HCT116 (cell line): ENCODE data around the gene FGF1. TPM values are rescaled to one million over a fixed set of nuclear protein-coding genes. Genes with fewer than 3 reads are reported as not detected.
A peak's percentile ranks its signal among the peaks of the same experiment; 100 is the strongest.

Source experiments
- ATAC-seq: fragments of 200-7000 bp; cut with Tn5 transposase; 2 replicates; pipeline ENCODE4 v1.9.1; 2020; ENCODE audit warnings: mild to moderate bottlenecking, moderate library complexity
- BruUV-seq: library from RNA; stranded (reverse); fragments of 400-500 nt; replicated peaks from 2 replicates; lab custom pipeline; 2021; lab: Mats Ljungman, UMichigan
- CTCF ChIA-PET: fragments of 300-600 bp; sonication (Branson Sonifier 250); formaldehyde crosslinking; loops from one replicate; lab custom pipeline; 2021; ENCODE audit warnings: antibody characterized with exemption; lab: Charles Lee
- POLR2A ChIA-PET: fragments of 300-600, 350-600 bp; sonication (Branson Sonifier 250); formaldehyde crosslinking; loops from one replicate; lab custom pipeline; 2021; ENCODE audit warnings: antibody characterized with exemption; lab: Charles Lee
- RAD21 ChIA-PET, 2 experiments: fragments of 300-600 bp; sonication (Branson Sonifier 250); formaldehyde crosslinking; loops; one replicate each; lab custom pipeline; 2023; ENCODE audit warnings: low total read pairs in 2 of 2; ENCODE audit not compliant: uncharacterized antibody in 2 of 2, unreplicated experiment in 2 of 2, low non-redundant PET in 1 of 2; lab: Charles Lee
- DNase-seq: peaks from one replicate; pipeline ENCODE4 v3.0.0-alpha.2; 2010; ENCODE audit warnings: low read depth, low spot score
- H2AFZ ChIP-seq: fragments of 200-600 bp; shearing (Covaris generic), sonication (generic); 2 replicates; pipeline ENCODE4 v1.6.1; 2017; ENCODE audit warnings: low read depth, mixed run types, mixed read lengths, antibody characterized with exemption, low read length; ENCODE audit not compliant: poor library complexity, severe bottlenecking
- H3K27ac ChIP-seq: 2 replicates; pipeline ENCODE4 v1.5.1; 2012; ENCODE audit warnings: low read depth, low read length
- H3K27me3 ChIP-seq: fragments of 200-600 bp; sonication (generic); 2 replicates; pipeline ENCODE4 v1.6.1; 2016; ENCODE audit warnings: mixed run types, low read length, mixed read lengths; ENCODE audit not compliant: insufficient read depth
- H3K36me3 ChIP-seq, 2 experiments: fragments of 200-500 bp in 1 of 2; fragments of 200-600 bp in 1 of 2; sonication (Bioruptor generic) in 1 of 2; sonication (generic) in 1 of 2; 2 replicates each; pipeline versions ENCODE4 v1.5.1 to v1.6.1; 2014 to 2016; ENCODE audit warnings: low read length in 2 of 2, inconsistent platforms in 1 of 2, mixed read lengths in 1 of 2, mixed run types in 1 of 2; ENCODE audit not compliant: insufficient read depth in 2 of 2, control insufficient read depth in 1 of 2
- H3K4me1 ChIP-seq, 2 experiments: fragments of 200-600 bp in 1 of 2; sonication (generic) in 1 of 2; 2 replicates each; pipeline versions ENCODE4 v1.5.1 to v1.6.1; 2012 to 2017; ENCODE audit warnings: low read length in 2 of 2, inconsistent platforms in 1 of 2, mild to moderate bottlenecking in 1 of 2, mixed read lengths in 1 of 2, mixed run types in 1 of 2, moderate library complexity in 1 of 2; ENCODE audit not compliant: insufficient read depth in 2 of 2, control insufficient read depth in 1 of 2
- H3K4me2 ChIP-seq: fragments of 200-600 bp; sonication (generic); 2 replicates; pipeline ENCODE4 v1.6.1; 2017; ENCODE audit warnings: mixed run types, low read length, mixed read lengths
- H3K4me3 ChIP-seq, 2 experiments: fragments of 200-600 bp in 1 of 2; sonication (generic) in 1 of 2; replicated peaks in 1 of 2; 2 replicates each; pipeline ENCODE4 v1.5.1; 2011 to 2016; ENCODE audit warnings: low read length in 2 of 2, control low read depth in 1 of 2, low read depth in 1 of 2, mild to moderate bottlenecking in 1 of 2, mixed read lengths in 1 of 2, mixed run types in 1 of 2
- H3K79me2 ChIP-seq: fragments of 200-600 bp; sonication (generic); 2 replicates; pipeline ENCODE4 v1.6.1; 2017; ENCODE audit warnings: mild to moderate bottlenecking, mixed run types, low read length, moderate library complexity, mixed read lengths; ENCODE audit not compliant: insufficient read depth
- H3K9ac ChIP-seq: fragments of 200-600 bp; sonication (generic); 2 replicates; pipeline ENCODE4 v1.6.1; 2016; ENCODE audit warnings: low read length, mixed read lengths
- H3K9me2 ChIP-seq: fragments of 200-600 bp; sonication (generic), shearing (Covaris generic); 2 replicates; pipeline ENCODE4 v1.6.1; 2017; ENCODE audit warnings: mixed run types, mild to moderate bottlenecking, moderate library complexity; ENCODE audit not compliant: insufficient read depth
- H3K9me3 ChIP-seq, 2 experiments: fragments of 200-500 bp in 1 of 2; fragments of 200-600 bp in 1 of 2; sonication (Bioruptor generic) in 1 of 2; sonication (generic) in 1 of 2; 2 replicates each; pipeline ENCODE4 v1.6.1; 2014 to 2017; ENCODE audit warnings: low read length in 2 of 2, mixed read lengths in 2 of 2, inconsistent platforms in 1 of 2, low read depth in 1 of 2, mild to moderate bottlenecking in 1 of 2, mixed run types in 1 of 2, moderate library complexity in 1 of 2; ENCODE audit not compliant: control insufficient read depth in 1 of 2, insufficient read depth in 1 of 2
- H4K20me1 ChIP-seq: fragments of 200-600 bp; sonication (generic), shearing (Covaris generic); 2 replicates; pipeline ENCODE4 v1.6.1; 2017; ENCODE audit warnings: mixed run types, mild to moderate bottlenecking, moderate library complexity; ENCODE audit not compliant: insufficient read depth
- CBX3 ChIP-seq: IDR thresholded peaks from 2 replicates; pipeline ENCODE4 v1.6.1; 2012; ENCODE audit warnings: low read depth
- ELF1 ChIP-seq: IDR thresholded peaks from 2 replicates; pipeline ENCODE4 v1.6.1; 2012; ENCODE audit warnings: low read depth, borderline replicate concordance
- POLR2A ChIP-seq: IDR thresholded peaks from 2 replicates; pipeline ENCODE4 v1.7.0; 2011; ENCODE audit warnings: borderline replicate concordance; ENCODE audit not compliant: insufficient read depth, insufficient read length; ENCODE audit errors: extremely low read depth
- POLR2AphosphoS5 ChIP-seq: IDR thresholded peaks from 2 replicates; pipeline ENCODE4 v1.6.1; 2011; ENCODE audit warnings: mild to moderate bottlenecking, low read depth, low read length, moderate library complexity
- RAD21 ChIP-seq: IDR thresholded peaks from 2 replicates; pipeline ENCODE4 v1.6.1; 2012; ENCODE audit warnings: low read depth, mild to moderate bottlenecking
- SIN3A ChIP-seq: IDR thresholded peaks from 2 replicates; pipeline ENCODE4 v1.6.1; 2012; ENCODE audit warnings: low read depth
- SP1 ChIP-seq: IDR thresholded peaks from 2 replicates; pipeline ENCODE4 v1.6.1; 2012; ENCODE audit warnings: low read depth
- SRF ChIP-seq: IDR thresholded peaks from 2 replicates; pipeline ENCODE4 v1.6.1; 2012; ENCODE audit warnings: low read depth
- YY1 ChIP-seq: IDR thresholded peaks from 2 replicates; pipeline ENCODE4 v1.6.1; 2011; ENCODE audit warnings: low read length, low read depth, moderate library complexity, mild to moderate bottlenecking; ENCODE audit not compliant: insufficient replicate concordance; ENCODE audit errors: extremely low read depth
- ZFX ChIP-seq: fragments of 450-650 bp; IDR thresholded peaks from 2 replicates; pipeline ENCODE4 v1.6.1; 2017
- intact Hi-C: fragments of 100-400 bp; cut with micrococcal nuclease; formaldehyde crosslinking; loops from 2 replicates; pipeline ENCODE4 v1.10.0; 2022
- total RNA-seq: library from RNA; stranded (reverse); gene quantifications from one replicate; pipeline ENCODE4 v1.2.1, GENCODE V29; 2021; ENCODE audit not compliant: unreplicated experiment
- TF ChIP-seq, protein P1 (sequence below): IDR thresholded peaks from 2 replicates; pipeline ENCODE4 v1.6.1; 2012
- TF ChIP-seq, protein P2 (sequence below): IDR thresholded peaks from 2 replicates; pipeline ENCODE4 v1.6.1; 2012

FGF1 gene
- total RNA-seq, 1 experiment from 2014 or later = not detected

DNA sequence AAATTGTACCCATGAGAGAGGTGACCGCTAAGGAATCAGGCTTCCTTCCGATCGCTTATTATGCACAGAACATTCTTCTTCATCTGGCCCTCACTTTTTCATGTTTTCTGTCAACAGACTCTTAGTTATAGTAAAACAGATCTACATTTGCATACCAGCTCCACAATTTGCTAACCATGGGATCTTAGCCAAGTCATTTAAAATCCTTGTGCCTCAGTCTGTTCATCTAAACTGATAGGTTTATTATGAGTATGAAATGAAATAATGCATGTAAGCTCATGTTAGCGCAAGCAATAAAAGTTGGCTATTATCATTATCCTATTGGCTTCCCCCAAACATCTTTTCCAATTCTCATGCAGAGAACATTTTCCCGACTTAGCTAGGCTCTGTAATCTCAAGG lies 42.3 kb downstream of the FGF1 start:
- Histone ChIP-seq H3K9me2 (no peaks in the 10 kb centered on the region), H3K4me1 (peaks cover 23 to 33% of the 10 kb centered on the region in 2 experiments), H2AFZ (no peak overlapping the region), H3K27ac (peak overlapping the region; percentile 72; the same call in 1 of the 2 replicates), H3K9ac (peak overlapping the region; percentile 25; the same call in 1 of the 2 replicates), H3K27me3 (no peaks in the 10 kb centered on the region), H3K79me2 (no peaks in the 10 kb centered on the region), H3K9me3 (no peaks in the 10 kb centered on the region), H3K4me3 (no peak overlapping the region), H3K36me3 (no peaks in the 10 kb centered on the region), H4K20me1 (no peaks in the 10 kb centered on the region), H3K4me2 (peak overlapping the region; percentile 69)
- TF ChIP-seq, protein P1, sequence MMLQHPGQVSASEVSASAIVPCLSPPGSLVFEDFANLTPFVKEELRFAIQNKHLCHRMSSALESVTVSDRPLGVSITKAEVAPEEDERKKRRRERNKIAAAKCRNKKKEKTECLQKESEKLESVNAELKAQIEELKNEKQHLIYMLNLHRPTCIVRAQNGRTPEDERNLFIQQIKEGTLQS = no peak
- TF ChIP-seq ZFX (no peak), CBX3 (no peak), YY1 (no peak), SP1 (no peak), ELF1 (no peak), SIN3A (no peak), POLR2A (no peak), POLR2AphosphoS5 (no peak), RAD21 (no peak)
- TF ChIP-seq, protein P2, sequence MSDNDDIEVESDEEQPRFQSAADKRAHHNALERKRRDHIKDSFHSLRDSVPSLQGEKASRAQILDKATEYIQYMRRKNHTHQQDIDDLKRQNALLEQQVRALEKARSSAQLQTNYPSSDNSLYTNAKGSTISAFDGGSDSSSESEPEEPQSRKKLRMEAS = no peak
- POLR2A ChIA-PET = interaction anchor here (1.4 kb wide), 1 partner anchor 12 kb away, joined by 3 read pairs; no protein-coding TSS in a partner anchor
- intact Hi-C loops = no loop called here
- ATAC-seq (no peak), DNase-seq (no peak)
- no TSS peak for BruUV-seq
- RAD21 ChIA-PET = no interaction called here
- CTCF ChIA-PET = interaction anchor here (2.1 to 5.6 kb wide), 3 partner anchors 12 to 74 kb away, joined by 5 to 41 read pairs (median 10); no protein-coding TSS in a partner anchor

DNA sequence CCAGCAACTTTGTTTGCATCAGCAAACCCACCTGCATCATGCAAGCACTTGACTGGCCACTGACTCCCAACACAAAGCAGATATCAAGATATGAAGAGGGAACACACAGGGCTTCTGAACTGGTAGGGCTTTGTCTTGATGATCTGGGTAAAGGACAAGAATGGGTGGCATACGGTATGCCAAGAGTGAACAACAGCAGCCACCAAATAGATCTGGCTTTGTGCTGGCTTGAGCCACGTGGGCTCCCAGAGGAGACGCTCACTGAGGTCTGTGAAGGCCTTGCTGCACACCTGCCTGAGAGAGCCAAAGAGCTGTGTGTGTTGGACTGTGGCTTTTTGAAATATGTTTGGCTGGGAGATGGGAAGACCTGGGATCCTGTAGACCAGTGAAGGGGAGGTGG lies 43.5 kb downstream of the FGF1 start:
- DNase-seq = no peak
- ChIA-PET RAD21 (no interaction called here), POLR2A (no interaction called here), CTCF (interaction anchor here (2.3 to 5.6 kb wide), 2 partner anchors 13 to 71 kb away, joined by 10 to 41 read pairs; no protein-coding TSS in a partner anchor)
- ATAC-seq = no peak
- H3K9ac ChIP-seq = no peak overlapping the region
- no peaks in the 10 kb centered on the region for H3K27me3 ChIP-seq
- H3K9me2 ChIP-seq = no peaks in the 10 kb centered on the region
- H3K9me3 ChIP-seq = no peaks in the 10 kb centered on the region
- intact Hi-C loops = no loop called here
- no peaks in the 10 kb centered on the region for H3K36me3 ChIP-seq
- H3K27ac ChIP-seq = no peak overlapping the region
- no peak for TF ChIP-seq SRF
- no peaks in the 10 kb centered on the region for H3K79me2 ChIP-seq
- H2AFZ ChIP-seq = no peak overlapping the region
- peaks cover 23 to 33% of the 10 kb centered on the region in 2 experiments for H3K4me1 ChIP-seq
- no peak overlapping the region for H3K4me3 ChIP-seq
- no TSS peak for BruUV-seq
- no peaks in the 10 kb centered on the region for H4K20me1 ChIP-seq
- H3K4me2 ChIP-seq = no peak overlapping the region
